Astrocyte (in vitro differentiated cells and primary cell): ENCODE results near the gene TNFRSF8. TPM values are rescaled to one million over a fixed set of nuclear protein-coding genes. Genes with fewer than 3 reads are reported as not detected.

Experiments
- DNase-seq: peaks from one replicate; pipeline ENCODE4 v3.0.0-alpha.2; 2010; ENCODE audit warnings: low read depth
- FAIRE-seq: peaks from 2 replicates; lab custom pipeline; 2011; peaks lifted over from hg19 to GRCh38; lab: Jason Lieb, UNC
- H2AFZ ChIP-seq: 2 replicates; pipeline ENCODE4 v1.6.0; 2012; ENCODE audit warnings: low read depth, low read length, inconsistent platforms
- H3K27ac ChIP-seq: 2 replicates; pipeline ENCODE4 v1.5.1; 2011; ENCODE audit warnings: low read depth, low read length, inconsistent platforms
- H3K27me3 ChIP-seq: 2 replicates; pipeline ENCODE4 v1.6.0; 2011; ENCODE audit warnings: low read length, inconsistent platforms; ENCODE audit not compliant: insufficient read depth
- H3K36me3 ChIP-seq: 2 replicates; pipeline ENCODE4 v1.5.1; 2011; ENCODE audit warnings: low read length, inconsistent platforms; ENCODE audit not compliant: insufficient read depth
- H3K4me1 ChIP-seq: 2 replicates; pipeline ENCODE4 v1.5.1; 2011; ENCODE audit warnings: low read length, inconsistent platforms; ENCODE audit not compliant: insufficient read depth
- H3K4me2 ChIP-seq: 2 replicates; pipeline ENCODE4 v1.6.0; 2012; ENCODE audit warnings: low read length, inconsistent platforms
- H3K4me3 ChIP-seq: 2 replicates; pipeline ENCODE4 v1.5.1; 2011; ENCODE audit warnings: low read depth, mild to moderate bottlenecking, low read length, inconsistent platforms; ENCODE audit not compliant: insufficient read depth
- H3K79me2 ChIP-seq: 2 replicates; pipeline ENCODE4 v1.6.0; 2012; ENCODE audit warnings: mild to moderate bottlenecking, low read length, inconsistent platforms; ENCODE audit not compliant: insufficient read depth
- H3K9ac ChIP-seq: 2 replicates; pipeline ENCODE4 v1.6.0; 2012; ENCODE audit warnings: mild to moderate bottlenecking, low read length, inconsistent platforms
- H3K9me3 ChIP-seq: 2 replicates; pipeline ENCODE4 v1.5.1; 2012; ENCODE audit warnings: low read depth, mild to moderate bottlenecking, low read length, inconsistent platforms; ENCODE audit not compliant: insufficient read depth
- H4K20me1 ChIP-seq: 2 replicates; pipeline ENCODE4 v1.6.0; 2012; ENCODE audit warnings: low read length, inconsistent platforms; ENCODE audit not compliant: insufficient read depth
- H3K27ac Mint-ChIP-seq: one replicate; pipeline ENCODE4 v1.8.0; 2021; ENCODE audit warnings: mild to moderate bottlenecking, mixed read lengths; ENCODE audit not compliant: unreplicated experiment
- H3K27me3 Mint-ChIP-seq: one replicate; pipeline ENCODE4 v1.8.0; 2021; ENCODE audit warnings: low read depth, mixed read lengths; ENCODE audit not compliant: unreplicated experiment
- H3K36me3 Mint-ChIP-seq: one replicate; pipeline ENCODE4 v1.8.0; 2021; ENCODE audit warnings: low read depth, mixed read lengths; ENCODE audit not compliant: unreplicated experiment
- H3K4me1 Mint-ChIP-seq: one replicate; pipeline ENCODE4 v1.8.0; 2021; ENCODE audit warnings: low read depth, mixed read lengths; ENCODE audit not compliant: unreplicated experiment
- H3K4me3 Mint-ChIP-seq: one replicate; pipeline ENCODE4 v1.8.0; 2021; ENCODE audit warnings: mild to moderate bottlenecking, moderate library complexity, mixed read lengths; ENCODE audit not compliant: unreplicated experiment
- H3K9me3 Mint-ChIP-seq: one replicate; pipeline ENCODE4 v1.8.0; 2021; ENCODE audit warnings: mild to moderate bottlenecking, mixed read lengths; ENCODE audit not compliant: unreplicated experiment
- EZH2 ChIP-seq: IDR thresholded peaks from 2 replicates; pipeline ENCODE4 v1.6.1; 2012; ENCODE audit warnings: mild to moderate bottlenecking, low read length, inconsistent platforms; ENCODE audit not compliant: insufficient read depth
- total RNA-seq: library from RNA; stranded (reverse); gene quantifications from 2 replicates; pipeline ENCODE4 v1.2.1, GENCODE V29; 2021
- TF ChIP-seq, protein P1 (sequence below): IDR thresholded peaks from 2 replicates; pipeline ENCODE4 v1.5.1; 2011; ENCODE audit warnings: low read depth, mild to moderate bottlenecking, inconsistent platforms, low read length, moderate library complexity; ENCODE audit not compliant: insufficient read depth

The TNFRSF8 gene
- total RNA-seq, 1 donor from 2014 or later = 0.16 TPM

DNA sequence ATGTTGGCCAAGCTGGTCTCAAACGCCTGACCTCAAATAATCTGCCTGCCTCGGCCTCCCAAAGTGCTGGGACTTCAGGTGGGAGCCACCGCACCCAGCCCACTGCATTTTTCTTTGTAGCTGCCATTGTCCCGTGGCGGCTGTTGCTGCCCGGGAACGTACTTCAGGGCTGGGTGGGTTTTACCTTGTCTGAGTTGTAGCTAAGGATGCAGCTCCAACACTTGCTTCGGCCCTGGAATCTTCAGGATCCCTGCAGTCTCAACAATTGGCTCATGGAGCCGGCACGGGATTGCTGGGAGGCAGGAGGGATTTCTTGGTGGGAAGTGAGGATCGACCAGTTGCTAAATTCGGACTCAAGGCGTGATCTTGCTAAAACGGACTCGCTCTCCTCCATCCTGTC lies 10.7 kb downstream of the TNFRSF8 start:
- Mint-ChIP-seq H3K36me3 (peaks cover 1% of the 10 kb centered on the region), H3K27me3 (peaks cover 11% of the 10 kb centered on the region), H3K27ac (no peak overlapping the region), H3K9me3 (peaks cover 9% of the 10 kb centered on the region), H3K4me3 (no peak overlapping the region), H3K4me1 (peaks cover 16% of the 10 kb centered on the region)
- Histone ChIP-seq H3K79me2 (no peaks in the 10 kb centered on the region), H3K9ac (no peak overlapping the region), H3K27me3 (peaks cover 24% of the 10 kb centered on the region), H3K9me3 (peaks cover 6% of the 10 kb centered on the region), H2AFZ (no peak overlapping the region), H3K4me3 (no peak overlapping the region), H3K4me2 (no peak overlapping the region), H3K27ac (no peak overlapping the region), H3K4me1 (peaks cover 11% of the 10 kb centered on the region), H3K36me3 (no peaks in the 10 kb centered on the region), H4K20me1 (no peaks in the 10 kb centered on the region)
- FAIRE-seq (no peak), DNase-seq (no peak)
- TF ChIP-seq, protein P1, sequence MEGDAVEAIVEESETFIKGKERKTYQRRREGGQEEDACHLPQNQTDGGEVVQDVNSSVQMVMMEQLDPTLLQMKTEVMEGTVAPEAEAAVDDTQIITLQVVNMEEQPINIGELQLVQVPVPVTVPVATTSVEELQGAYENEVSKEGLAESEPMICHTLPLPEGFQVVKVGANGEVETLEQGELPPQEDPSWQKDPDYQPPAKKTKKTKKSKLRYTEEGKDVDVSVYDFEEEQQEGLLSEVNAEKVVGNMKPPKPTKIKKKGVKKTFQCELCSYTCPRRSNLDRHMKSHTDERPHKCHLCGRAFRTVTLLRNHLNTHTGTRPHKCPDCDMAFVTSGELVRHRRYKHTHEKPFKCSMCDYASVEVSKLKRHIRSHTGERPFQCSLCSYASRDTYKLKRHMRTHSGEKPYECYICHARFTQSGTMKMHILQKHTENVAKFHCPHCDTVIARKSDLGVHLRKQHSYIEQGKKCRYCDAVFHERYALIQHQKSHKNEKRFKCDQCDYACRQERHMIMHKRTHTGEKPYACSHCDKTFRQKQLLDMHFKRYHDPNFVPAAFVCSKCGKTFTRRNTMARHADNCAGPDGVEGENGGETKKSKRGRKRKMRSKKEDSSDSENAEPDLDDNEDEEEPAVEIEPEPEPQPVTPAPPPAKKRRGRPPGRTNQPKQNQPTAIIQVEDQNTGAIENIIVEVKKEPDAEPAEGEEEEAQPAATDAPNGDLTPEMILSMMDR = no peak
- TF ChIP-seq EZH2 = no peak

DNA sequence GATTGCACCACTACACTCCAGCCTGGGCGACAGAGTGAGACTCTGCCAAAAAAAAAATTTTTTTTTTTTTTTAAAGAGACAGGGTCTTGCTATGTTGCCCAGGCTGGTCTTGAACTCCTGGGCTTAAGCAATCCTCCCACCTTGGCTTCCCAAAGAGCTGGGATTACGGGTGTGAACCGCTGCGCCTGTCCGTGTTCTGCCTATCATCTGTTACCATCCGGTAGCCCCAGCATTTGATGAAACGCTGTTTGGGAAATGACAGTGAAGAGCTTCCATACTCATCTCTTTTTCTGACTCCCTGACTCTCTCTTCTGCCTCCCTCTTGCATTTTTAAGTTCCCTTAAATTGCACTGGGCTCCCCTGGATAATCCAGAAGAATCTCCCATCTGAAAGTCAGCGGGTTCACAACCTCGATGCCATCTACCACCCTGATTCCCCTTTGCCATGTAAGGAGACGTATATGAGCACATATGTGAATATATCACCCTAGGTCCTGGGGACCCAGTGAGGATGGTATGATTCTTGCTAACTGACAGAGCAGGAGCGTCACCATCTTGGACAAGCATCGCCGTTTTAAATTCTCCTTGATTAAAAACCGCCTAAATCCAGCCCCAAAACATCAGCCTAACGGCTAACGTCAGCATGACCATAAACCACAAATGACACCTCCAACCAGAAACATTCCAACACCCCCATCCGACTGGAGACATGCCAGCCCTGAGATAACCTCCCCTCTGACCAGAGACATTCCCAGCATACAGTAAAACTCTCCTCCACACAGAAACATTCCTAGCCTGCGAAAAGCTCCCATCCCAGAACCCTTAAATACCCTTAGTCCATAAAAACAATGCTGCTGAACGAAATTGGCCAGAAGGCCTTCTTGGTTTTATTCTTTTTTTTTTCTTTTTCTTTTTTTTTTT lies 12.4 kb downstream of the TNFRSF8 start:
- H2AFZ ChIP-seq = peak overlapping the region; percentile 26
- no peaks in the 10 kb centered on the region for H3K36me3 ChIP-seq
- TF ChIP-seq EZH2 = no peak
- TF ChIP-seq, protein P1 = no peak
- H3K27me3 Mint-ChIP-seq = peaks cover 14% of the 10 kb centered on the region
- H3K9me3 ChIP-seq = peaks cover 6% of the 10 kb centered on the region
- no peak overlapping the region for H3K4me3 Mint-ChIP-seq
- H3K79me2 ChIP-seq = no peaks in the 10 kb centered on the region
- peaks cover 1% of the 10 kb centered on the region for H3K36me3 Mint-ChIP-seq
- FAIRE-seq (peak; percentile 47), DNase-seq (peak; percentile 95)
- H3K27ac ChIP-seq = no peak overlapping the region
- H3K9me3 Mint-ChIP-seq = peaks cover 9% of the 10 kb centered on the region
- peak overlapping the region; percentile 42 for H3K4me2 ChIP-seq
- H3K4me3 ChIP-seq = no peak overlapping the region
- H3K27ac Mint-ChIP-seq = peak overlapping the region; percentile 85
- H4K20me1 ChIP-seq = no peaks in the 10 kb centered on the region
- peaks cover 26% of the 10 kb centered on the region for H3K27me3 ChIP-seq
- no peak overlapping the region for H3K9ac ChIP-seq
- H3K4me1 Mint-ChIP-seq = peaks cover 9% of the 10 kb centered on the region
- H3K4me1 ChIP-seq = peaks cover 6% of the 10 kb centered on the region
